Measurements from ENCODE around the gene SPATA12.

DNA sequence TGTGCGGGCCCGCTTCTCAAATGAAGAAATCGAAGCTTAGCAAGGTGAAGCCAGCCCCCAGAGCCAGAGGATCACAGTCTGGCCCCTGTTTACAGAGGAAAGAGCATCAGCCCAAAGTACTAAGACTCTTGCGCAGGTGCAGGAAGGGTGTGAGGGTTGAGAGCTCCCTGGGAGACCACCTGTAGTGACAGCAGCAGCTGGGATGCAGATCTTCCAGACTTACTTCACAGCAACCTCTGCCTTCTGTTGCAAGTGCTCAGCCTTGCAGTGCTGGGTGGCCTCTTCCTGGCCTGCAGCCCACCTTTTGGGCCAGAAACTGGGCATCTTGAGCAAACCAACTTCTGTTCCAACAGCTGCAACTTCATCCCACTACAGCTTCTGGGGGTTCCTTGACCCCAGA is 19.7 kb downstream of the SPATA12 start:
- TF ChIP-seq, protein P1, sequence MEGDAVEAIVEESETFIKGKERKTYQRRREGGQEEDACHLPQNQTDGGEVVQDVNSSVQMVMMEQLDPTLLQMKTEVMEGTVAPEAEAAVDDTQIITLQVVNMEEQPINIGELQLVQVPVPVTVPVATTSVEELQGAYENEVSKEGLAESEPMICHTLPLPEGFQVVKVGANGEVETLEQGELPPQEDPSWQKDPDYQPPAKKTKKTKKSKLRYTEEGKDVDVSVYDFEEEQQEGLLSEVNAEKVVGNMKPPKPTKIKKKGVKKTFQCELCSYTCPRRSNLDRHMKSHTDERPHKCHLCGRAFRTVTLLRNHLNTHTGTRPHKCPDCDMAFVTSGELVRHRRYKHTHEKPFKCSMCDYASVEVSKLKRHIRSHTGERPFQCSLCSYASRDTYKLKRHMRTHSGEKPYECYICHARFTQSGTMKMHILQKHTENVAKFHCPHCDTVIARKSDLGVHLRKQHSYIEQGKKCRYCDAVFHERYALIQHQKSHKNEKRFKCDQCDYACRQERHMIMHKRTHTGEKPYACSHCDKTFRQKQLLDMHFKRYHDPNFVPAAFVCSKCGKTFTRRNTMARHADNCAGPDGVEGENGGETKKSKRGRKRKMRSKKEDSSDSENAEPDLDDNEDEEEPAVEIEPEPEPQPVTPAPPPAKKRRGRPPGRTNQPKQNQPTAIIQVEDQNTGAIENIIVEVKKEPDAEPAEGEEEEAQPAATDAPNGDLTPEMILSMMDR (IDR thresholded peaks at IDR 0.05) = no peak
- no peak for TF ChIP-seq POLR2A (IDR thresholded peaks at IDR 0.05)

Measured in testis (tissue), 2 donors.